ENCODE data around the gene LRRN4.

LRRN4 gene

DNA sequence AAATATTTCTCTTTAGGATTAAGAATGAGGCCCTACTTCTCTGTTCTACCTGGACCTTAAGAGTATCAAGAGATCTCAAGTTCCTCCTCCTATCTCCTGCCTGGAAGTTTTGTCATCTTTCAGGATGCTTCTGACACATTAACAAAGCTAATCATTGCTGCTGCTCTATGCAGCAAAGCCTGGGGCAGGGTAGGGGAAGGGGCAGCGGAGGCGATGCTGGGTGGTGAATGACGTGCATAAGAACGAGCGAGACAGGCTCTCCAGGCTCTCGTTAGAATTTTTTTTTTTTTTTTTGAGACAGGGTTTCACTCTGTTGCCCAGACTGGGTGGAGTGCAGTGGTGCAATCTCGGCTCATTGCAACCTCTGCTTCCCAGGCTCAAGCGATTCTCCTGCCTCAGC lies 37.8 kb upstream of the LRRN4 start:
- no peak for TF ChIP-seq CTCF (IDR thresholded peaks at IDR 0.05; ENCODE audit: low read depth, low read length)
- no peak for TF ChIP-seq EZH2phosphoT487 (IDR thresholded peaks at IDR 0.05; ENCODE audit: low read depth)
- Histone ChIP-seq H3K27ac (ENCODE audit: low read length) (no peak overlapping the region), H3K79me2 (ENCODE audit: low read length) (no peaks in the 10 kb centered on the region), H3K27me3 (ENCODE audit: low read depth, low read length) (peaks cover 25% of the 10 kb centered on the region; the same call in 1 of the 2 replicates), H3K36me3 (replicated peaks; ENCODE audit: low read depth, low read length) (no peaks in the 10 kb centered on the region), H3K9ac (ENCODE audit: low read length) (no peak overlapping the region), H4K20me1 (ENCODE audit: insufficient read depth, low read length) (no peaks in the 10 kb centered on the region), H2AFZ (ENCODE audit: low read depth, low read length) (no peak overlapping the region), H3K9me3 (ENCODE audit: insufficient read depth, low read length) (no peaks in the 10 kb centered on the region), H3K4me2 (ENCODE audit: low read length) (no peak overlapping the region; the same call in 1 of the 2 replicates), H3K4me3 (ENCODE audit: low read length) (no peak overlapping the region), H3K4me1 (ENCODE audit: low read length) (peaks cover 12% of the 10 kb centered on the region)

DNA sequence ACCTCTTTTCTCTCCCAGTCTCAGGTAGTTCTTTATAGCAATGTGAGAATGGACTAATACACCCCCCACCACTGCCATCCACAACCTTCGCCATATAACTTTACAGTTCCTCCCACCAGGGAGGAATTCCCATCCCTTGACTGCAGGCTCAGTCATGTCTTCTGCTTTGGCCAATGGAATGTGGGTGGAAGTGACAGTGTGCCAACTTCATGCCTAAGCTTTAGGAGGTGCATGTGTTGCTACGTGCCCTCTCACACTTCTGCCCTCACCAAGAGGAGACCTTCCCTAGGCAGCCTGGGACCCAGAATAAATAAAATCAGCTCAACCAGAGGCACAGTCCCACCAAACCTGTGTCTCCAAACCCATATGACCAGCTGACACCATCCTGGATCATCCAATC lies 33.0 kb upstream of the LRRN4 start:
- Histone ChIP-seq H2AFZ (ENCODE audit: low read depth, low read length) (no peak overlapping the region), H3K27ac (ENCODE audit: low read length) (no peak overlapping the region), H3K4me2 (ENCODE audit: low read length) (no peak overlapping the region), H3K36me3 (replicated peaks; ENCODE audit: low read depth, low read length) (no peaks in the 10 kb centered on the region), H3K79me2 (ENCODE audit: low read length) (no peaks in the 10 kb centered on the region), H4K20me1 (ENCODE audit: insufficient read depth, low read length) (no peaks in the 10 kb centered on the region), H3K27me3 (ENCODE audit: low read depth, low read length) (peaks cover 9% of the 10 kb centered on the region; the same call in 1 of the 2 replicates), H3K4me3 (ENCODE audit: low read length) (no peak overlapping the region), H3K9me3 (ENCODE audit: insufficient read depth, low read length) (no peaks in the 10 kb centered on the region), H3K9ac (ENCODE audit: low read length) (no peak overlapping the region), H3K4me1 (ENCODE audit: low read length) (no peaks in the 10 kb centered on the region)
- TF ChIP-seq EZH2phosphoT487 (IDR thresholded peaks at IDR 0.05; ENCODE audit: low read depth): no peak
- no peak for TF ChIP-seq CTCF (IDR thresholded peaks at IDR 0.05; ENCODE audit: low read depth, low read length)

GRCh38 chr20:6083926-6084325 lies 30.1 kb upstream of the LRRN4 start:
- Histone ChIP-seq H2AFZ (ENCODE audit: low read depth, low read length) (no peak overlapping the region), H3K4me1 (ENCODE audit: low read length) (no peaks in the 10 kb centered on the region), H4K20me1 (ENCODE audit: insufficient read depth, low read length) (no peaks in the 10 kb centered on the region), H3K27me3 (ENCODE audit: low read depth, low read length) (peaks cover 32% of the 10 kb centered on the region), H3K4me3 (ENCODE audit: low read length) (no peak overlapping the region), H3K79me2 (ENCODE audit: low read length) (no peaks in the 10 kb centered on the region), H3K36me3 (replicated peaks; ENCODE audit: low read depth, low read length) (no peaks in the 10 kb centered on the region), H3K9ac (ENCODE audit: low read length) (no peak overlapping the region), H3K9me3 (ENCODE audit: insufficient read depth, low read length) (no peaks in the 10 kb centered on the region), H3K27ac (ENCODE audit: low read length) (no peak overlapping the region), H3K4me2 (ENCODE audit: low read length) (no peak overlapping the region)
- no peak for TF ChIP-seq EZH2phosphoT487 (IDR thresholded peaks at IDR 0.05; ENCODE audit: low read depth)
- TF ChIP-seq CTCF (IDR thresholded peaks at IDR 0.05; ENCODE audit: low read depth, low read length): no peak

DNA sequence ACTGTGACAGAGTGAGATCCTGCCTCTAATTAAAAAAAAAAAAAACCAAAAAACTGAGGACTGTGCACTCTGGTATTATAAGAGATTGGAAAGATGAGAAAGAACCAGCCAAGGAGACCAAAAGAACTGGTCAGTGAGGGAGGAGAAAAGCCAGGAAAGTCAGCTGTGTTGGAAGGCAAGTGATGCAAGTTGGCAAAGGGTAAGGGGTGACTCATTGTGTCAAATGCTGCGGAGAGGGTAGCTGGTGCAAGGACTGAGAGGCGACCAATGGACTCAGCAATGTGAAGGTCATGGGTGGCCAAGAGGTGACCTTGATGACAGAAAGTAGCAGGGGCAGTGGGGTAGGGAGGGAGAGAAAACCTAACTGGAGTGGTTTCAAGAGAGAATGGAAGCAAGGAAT lies 27.4 kb upstream of the LRRN4 start:
- TF ChIP-seq CTCF (IDR thresholded peaks at IDR 0.05; ENCODE audit: low read depth, low read length): no peak
- TF ChIP-seq EZH2phosphoT487 (IDR thresholded peaks at IDR 0.05; ENCODE audit: low read depth): no peak
- H3K9me3 ChIP-seq (ENCODE audit: insufficient read depth, low read length): no peaks in the 10 kb centered on the region
- peaks cover 32% of the 10 kb centered on the region for H3K27me3 ChIP-seq (ENCODE audit: low read depth, low read length)
- no peaks in the 10 kb centered on the region for H3K4me1 ChIP-seq (ENCODE audit: low read length)
- H2AFZ ChIP-seq (ENCODE audit: low read depth, low read length): no peak overlapping the region
- no peak overlapping the region for H3K4me3 ChIP-seq (ENCODE audit: low read length)
- H3K27ac ChIP-seq (ENCODE audit: low read length): no peak overlapping the region
- H3K79me2 ChIP-seq (ENCODE audit: low read length): no peaks in the 10 kb centered on the region
- H3K36me3 ChIP-seq (replicated peaks; ENCODE audit: low read depth, low read length): no peaks in the 10 kb centered on the region
- no peak overlapping the region for H3K9ac ChIP-seq (ENCODE audit: low read length)
- H3K4me2 ChIP-seq (ENCODE audit: low read length): no peak overlapping the region
- no peaks in the 10 kb centered on the region for H4K20me1 ChIP-seq (ENCODE audit: insufficient read depth, low read length)
